ENCODE results near the gene PEF1.
A peak's percentile ranks its signal among the peaks of the same experiment; 100 is the strongest.

PEF1 gene

DNA sequence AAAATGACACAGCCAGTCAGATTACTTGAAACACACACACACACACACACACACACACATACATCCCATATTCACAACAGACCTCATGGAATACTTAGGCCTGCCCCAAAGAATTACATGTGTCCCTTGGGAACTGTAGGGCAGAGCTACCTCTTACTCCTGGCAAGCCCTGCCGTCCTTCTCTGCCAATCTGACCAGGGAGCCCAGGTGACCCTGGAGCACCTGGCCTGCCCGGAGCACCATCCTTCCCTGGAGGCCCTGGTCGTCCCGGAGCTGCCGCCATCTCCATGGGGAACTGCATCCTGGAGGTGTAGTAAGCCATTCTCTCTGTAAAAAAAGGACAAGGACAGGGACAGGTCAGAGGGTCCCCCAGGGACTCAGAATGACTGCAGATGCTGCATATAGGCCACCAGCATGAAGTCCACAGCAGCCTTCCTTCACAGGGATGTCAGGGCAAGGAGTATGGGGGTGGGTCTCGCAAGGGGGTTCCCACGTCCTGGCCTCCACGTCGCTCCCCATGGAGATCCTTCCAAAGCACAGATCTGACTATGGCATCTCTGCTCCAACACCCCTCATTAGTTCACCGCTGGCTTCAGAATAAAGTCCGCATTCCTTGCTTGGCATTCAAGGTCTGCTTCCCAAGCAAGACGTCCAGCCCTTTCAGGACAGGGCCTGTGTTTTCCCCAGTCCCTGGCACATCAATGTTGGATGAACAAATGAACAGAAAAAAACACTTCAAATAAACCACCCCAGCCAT, 9.2 kb upstream of the PEF1 start:
- DNase-seq (ENCODE audit: low read depth) = no peak

DNA sequence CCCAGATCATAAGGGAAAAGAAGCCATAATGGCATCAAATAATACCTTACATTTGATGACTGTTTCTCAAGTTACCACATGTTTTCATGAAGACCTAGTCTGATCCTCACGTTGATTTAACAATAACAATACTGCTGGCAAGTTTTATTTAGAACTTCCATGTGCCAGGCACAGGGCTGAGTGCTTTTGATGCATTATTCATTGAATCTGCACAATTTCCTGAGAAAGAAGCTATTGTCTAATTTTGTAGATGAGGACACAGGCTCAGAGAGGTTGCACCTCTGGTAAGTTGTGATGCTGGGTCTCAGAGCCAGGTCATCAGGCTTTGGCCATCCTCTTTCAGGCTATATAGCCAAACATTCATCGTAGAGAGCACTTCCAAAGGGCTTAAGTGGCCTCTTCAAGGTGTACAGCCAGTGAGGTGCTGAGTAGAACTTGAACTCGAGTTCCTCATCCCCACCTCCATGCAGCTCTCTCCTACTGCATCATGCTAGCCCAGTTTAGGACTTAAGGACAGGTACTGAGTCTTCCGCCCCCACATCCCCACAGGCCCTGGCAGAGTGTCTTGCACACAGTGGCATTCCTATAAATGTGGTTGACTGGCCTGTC, 8.3 kb upstream of the PEF1 start:
- no peak for DNase-seq (ENCODE audit: low read depth)

GRCh38 chr1:31651766-31652165, 7.1 kb upstream of the PEF1 start:
- no peak for DNase-seq (ENCODE audit: low read depth)

- no peak for DNase-seq (ENCODE audit: low read depth)
Observed at GRCh38 chr1:31651089-31651420, 6.4 kb upstream of the PEF1 start.

DNA sequence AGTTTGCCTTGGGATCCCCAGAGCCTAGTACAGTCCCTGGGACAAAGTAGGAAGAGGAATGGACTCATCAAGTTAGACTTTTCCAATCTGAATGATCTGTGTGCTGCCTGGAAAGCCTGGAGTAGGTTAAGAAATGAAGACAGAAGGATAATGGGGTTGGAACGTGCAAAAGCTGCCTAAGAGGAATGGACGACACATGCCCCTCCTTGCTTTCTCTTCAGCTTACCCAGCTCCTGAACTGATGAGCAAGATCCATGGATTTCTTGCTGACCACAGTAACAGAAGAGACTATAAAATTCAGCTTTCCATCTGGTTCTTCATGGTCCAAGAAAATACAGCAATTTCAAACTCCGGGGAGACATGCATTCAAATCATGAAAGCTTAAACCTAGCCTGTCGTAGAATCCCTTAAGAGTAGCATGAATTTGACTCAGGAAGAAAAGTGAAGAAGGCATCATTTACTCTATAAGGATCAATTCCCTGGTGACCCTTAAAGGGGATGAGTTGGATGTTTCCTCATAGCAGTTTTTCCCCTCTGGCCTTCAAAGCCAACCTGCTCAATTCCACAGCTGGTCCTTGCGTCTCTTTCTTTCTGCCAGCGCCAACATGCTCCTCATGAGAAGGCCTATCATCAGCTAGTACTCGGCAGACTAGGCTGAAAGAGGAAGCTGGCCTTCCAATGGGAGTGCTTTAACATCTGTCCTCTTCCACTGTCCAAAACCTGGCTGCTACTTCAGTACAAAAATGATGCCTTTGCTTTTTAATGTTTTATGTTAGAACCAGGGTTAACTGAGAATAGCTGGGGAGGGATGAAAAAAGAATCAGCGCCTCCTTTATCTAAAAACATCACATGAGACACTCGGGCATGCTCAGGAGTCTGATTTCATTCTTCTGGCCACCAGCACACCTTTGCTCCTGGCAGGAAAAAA, 5.7 kb upstream of the PEF1 start:
- no peak for DNase-seq (ENCODE audit: low read depth)

- peak; percentile 25 for DNase-seq (ENCODE audit: low read depth)
Observed at GRCh38 chr1:31648641-31649357, 4.1 kb upstream of the PEF1 start.

- DNase-seq (ENCODE audit: low read depth) = no peak
Observed at GRCh38 chr1:31648190-31648589, 3.5 kb upstream of the PEF1 start.

DNA sequence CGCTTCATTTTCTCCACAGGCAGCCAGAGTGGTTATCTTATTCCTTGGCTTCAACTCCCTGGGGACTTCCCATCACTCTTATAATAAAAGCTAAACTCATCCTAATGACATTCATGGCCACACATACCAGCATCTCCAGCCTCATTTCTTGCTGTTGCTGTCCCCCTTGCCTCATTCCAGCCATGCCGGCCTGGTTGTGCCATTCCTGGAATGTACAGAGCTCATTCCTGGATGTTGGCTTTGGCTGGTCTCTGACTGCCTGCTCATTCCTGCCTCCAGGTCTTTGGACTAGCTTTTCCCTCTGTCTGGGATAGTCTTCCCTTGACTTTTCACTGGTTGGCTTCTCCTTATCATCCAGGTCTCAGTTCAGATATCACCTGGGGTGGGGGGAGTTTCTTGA, 2.4 kb upstream of the PEF1 start:
- DNase-seq (ENCODE audit: low read depth) = no peak

GRCh38 chr1:31646259-31646960, 1.7 kb upstream of the PEF1 start:
- no peak for DNase-seq (ENCODE audit: low read depth)

- DNase-seq (ENCODE audit: low read depth) = no peak
Observed at GRCh38 chr1:31645274-31645568, 545 bp upstream of the PEF1 start.

- DNase-seq (ENCODE audit: low read depth) = no peak
Observed at GRCh38 chr1:31643976-31644559, 608 bp downstream of the PEF1 start.

- DNase-seq (ENCODE audit: low read depth) = no peak
Observed at GRCh38 chr1:31642897-31643296, 1.8 kb downstream of the PEF1 start.

DNA sequence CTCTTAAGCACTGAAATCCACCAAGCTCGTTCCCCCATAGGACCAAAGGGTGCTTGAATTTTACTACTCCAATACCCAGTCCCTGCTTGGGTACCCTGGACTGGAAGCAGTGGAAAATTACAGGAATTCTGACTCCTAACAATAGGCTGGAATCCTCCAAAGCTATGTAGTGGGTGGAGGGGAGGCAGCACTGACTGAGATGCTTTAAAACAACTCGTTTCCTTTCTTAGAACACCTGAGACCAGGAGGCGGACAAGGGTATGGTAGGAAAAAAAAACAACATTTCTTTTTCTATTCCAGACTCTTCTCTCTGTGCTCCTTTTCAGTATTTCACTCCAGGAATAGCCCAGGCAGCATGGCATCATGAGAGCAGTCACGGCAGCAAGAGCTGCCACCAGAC, 2.3 kb downstream of the PEF1 start:
- no peak for DNase-seq (ENCODE audit: low read depth)

GRCh38 chr1:31640964-31641363, 3.7 kb downstream of the PEF1 start:
- no peak for DNase-seq (ENCODE audit: low read depth)

GRCh38 chr1:31640179-31640578, 4.5 kb downstream of the PEF1 start:
- no peak for DNase-seq (ENCODE audit: low read depth)

DNA sequence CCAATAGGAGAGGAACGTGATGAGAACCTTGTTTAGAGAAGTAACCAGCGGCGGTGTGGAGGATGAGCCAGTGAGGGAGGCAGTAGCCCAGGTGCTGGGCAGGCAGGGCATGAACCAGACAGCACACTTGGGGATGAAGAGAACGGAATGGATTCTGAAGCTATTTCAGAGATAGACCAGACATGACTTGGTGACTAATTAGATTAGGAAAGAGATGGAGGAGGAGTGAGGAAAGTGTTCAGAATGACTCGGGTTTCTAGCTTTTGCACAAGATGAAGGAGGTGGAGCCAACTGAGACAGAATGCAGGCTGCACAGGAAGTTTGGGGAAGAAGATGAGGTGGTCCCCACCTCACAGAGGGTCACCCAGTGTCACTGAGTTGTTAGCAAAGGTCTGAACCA, 5.1 kb downstream of the PEF1 start:
- DNase-seq (ENCODE audit: low read depth) = peak; percentile 49

GRCh38 chr1:31637915-31638673, 6.6 kb downstream of the PEF1 start:
- no peak for DNase-seq (ENCODE audit: low read depth)

DNA sequence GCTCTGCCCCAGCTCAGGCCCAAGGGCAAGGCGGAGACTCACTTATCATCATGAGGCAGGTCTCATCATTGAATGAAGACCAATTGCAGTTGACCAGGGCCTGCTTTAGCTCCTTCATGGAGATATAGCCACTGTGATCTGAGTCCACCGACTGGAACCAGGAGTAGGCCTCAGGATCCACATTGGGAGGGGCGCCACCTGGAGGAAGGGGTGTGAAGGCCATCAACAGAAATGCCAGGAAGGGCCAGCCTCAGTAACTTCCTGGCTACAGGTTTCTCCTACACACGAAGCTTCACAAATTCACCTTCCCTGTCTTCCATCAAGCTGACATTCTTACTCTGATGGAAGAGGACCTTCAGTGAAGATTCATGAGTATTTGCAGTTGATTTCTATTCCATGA, 11.6 kb downstream of the PEF1 start:
- DNase-seq (ENCODE audit: low read depth) = no peak

GRCh38 chr1:31632649-31633048, 12.0 kb downstream of the PEF1 start:
- DNase-seq (ENCODE audit: low read depth) = no peak

DNA sequence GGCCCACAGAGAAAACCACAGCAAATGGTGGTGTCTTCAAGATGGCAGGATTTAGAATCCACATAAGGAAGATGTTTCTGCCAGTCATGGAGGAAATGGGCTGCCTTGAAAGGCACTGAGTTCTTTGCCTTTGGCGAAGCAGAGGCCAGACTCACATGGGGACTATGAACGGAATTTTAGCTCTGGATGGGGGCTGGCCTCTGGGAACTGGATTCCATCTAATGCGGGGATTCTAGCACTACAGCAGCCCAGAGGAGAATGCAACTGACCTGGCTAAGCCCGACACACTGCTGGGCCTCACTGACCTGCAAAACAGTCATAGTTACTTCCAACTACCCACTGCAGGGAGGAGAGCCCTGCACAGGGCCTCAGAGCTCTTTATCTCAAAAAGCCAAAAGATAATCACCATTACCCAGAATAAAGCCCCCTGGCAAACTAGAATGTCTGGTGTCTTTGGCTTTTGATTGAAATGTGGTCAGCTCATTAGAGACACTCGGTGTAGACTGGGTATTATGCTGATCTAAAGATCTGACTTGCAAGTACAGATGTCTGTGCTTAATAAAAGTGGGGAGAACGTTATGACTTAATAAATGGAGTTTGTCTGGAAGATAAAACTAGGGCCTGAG, 15.6 kb downstream of the PEF1 start:
- DNase-seq (ENCODE audit: low read depth) = no peak

Data from stromal cell of bone marrow (primary cell).